H4 (cell line): Measurements from ENCODE around the gene PARM1. TPM values are rescaled to one million over a fixed set of nuclear protein-coding genes. Genes with fewer than 3 reads are reported as not detected.

Experiments
- DNase-seq: peaks from one replicate; pipeline ENCODE4 v3.0.0-alpha.2; 2015; ENCODE audit warnings: low spot score
- total RNA-seq: library from RNA; depleted of rRNA; stranded (reverse); fragments of >200 nt; shearing (Covaris generic); gene quantifications from 2 replicates; pipeline ENCODE4 v1.2.3, GENCODE V29; 2014; rRNA removed

The PARM1 gene
- 3.4 and 4.3 TPM in 2 replicates for total RNA-seq

DNA sequence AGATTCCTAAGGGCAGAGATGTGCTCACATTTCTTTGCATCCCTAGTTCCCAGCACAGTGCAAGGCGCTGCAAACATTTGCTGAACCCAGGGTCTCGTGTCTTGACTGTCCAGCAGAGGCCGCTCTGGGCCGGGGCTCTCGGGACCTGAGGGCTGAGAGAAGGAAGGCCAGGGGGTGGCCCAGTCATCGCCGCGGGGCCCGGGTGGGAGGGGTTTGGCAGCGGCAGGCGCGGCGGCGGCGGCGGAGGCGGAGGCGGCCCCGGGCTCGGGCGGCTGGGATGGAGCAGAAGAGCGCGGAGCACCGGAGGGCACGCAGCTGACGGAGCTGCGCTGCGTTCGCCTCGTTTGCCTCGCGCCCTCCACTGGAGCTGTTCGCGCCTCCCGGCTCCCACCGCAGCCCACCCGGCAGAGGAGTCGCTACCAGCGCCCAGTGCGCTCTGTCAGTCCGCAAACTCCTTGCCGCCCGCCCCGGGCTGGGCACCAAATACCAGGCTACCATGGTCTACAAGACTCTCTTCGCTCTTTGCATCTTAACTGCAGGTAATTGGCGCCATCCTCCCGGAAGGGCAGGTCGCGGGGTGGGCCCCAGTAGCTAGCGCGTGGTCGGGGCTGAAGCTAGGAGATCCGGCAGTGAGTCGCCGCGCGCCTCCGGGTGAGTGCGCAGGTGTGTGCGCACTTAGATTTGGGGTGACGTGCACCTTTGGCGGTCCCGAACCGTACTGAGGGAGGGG lies at the start of gene PARM1:
TSS of gene PARM1 (plus strand) at position 285 of the 730 bp plus-strand sequence. CDS start at position 497, 212 bp downstream.
- DNase-seq = peak; percentile 64

GRCh38 chr4:74884266-74884665 lies 48.6 kb upstream of the PARM1 start:
- no peak for DNase-seq

GRCh38 chr4:74886484-74886883 lies 46.4 kb upstream of the PARM1 start:
- DNase-seq = peak; percentile 15

DNA sequence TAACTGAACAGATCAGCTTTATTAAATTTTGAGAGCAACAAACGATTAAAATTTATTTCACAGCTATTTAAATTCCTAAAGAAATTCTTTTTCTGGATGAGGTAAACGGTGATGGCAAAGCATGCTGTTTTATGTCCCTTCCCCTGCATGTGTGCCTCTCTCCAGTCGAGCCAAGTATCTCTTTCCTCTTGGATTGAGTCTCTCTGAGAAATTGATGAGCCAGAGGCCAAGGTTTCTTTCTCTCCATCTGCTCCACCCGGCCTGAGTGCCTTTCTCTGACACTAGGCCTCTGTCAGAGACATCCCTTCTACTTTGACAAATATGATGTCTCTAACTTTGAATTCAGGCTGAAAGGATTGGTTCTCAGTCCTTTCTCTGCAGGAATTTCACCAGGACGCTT lies 42.6 kb upstream of the PARM1 start:
- no peak for DNase-seq

DNA sequence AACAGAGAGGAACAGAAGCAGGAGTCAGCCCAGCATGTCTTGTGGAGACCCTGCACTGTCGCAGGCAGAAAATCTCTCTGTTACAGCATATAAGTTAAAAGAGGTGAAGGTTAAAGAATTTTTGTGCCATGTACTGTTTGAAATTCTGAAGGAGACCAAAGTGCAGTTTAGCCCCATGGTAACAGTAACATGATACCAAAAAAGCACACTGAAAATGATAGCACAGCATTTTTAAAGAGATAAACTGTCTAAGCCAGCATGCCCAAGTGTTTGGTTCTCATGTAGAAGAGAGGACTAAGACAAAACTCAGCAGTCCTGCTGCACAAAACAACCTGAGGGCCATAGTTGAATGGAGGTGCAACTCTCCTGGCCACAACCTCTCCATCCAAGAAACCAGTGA lies 41.9 kb upstream of the PARM1 start:
- DNase-seq = no peak

DNA sequence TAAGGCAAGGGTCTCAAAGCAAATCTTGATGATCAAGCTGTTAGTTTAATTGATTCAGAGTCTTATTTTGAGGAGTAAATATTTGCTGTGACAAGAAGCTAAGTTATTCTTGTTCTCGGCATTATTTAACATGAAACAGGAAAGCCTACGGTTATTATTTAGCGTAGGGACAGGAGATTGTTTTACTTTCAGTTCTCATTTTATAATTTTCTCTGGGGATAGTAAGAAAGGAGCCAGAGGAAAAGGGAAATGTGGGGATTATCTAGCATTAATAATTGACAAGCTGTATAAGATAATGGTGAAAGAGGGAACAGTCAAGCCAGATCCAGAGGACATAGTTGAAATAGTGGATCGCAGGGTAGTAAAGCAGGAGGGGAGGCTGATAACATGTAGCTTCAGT lies 39.7 kb upstream of the PARM1 start:
- DNase-seq = no peak

DNA sequence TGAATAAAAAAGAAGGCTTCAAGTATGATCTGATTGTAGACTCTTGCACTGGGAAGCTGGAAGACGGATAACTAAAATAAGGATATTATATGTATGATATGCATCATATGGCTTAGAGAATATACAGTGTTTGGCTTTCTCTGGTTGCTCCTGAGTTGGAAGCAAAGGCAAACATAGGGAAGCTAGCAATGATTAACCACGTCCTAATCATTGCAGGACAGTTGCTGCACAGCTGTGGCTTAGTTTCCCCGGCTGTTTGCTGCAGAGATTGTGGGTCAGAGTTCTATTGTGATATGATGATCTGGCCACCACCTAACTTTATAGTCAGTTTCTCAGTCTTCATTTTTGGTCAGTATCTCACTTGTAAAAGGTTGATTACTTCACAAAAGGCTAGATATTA lies 36.3 kb upstream of the PARM1 start:
- DNase-seq = no peak

GRCh38 chr4:74897386-74897785 lies 35.5 kb upstream of the PARM1 start:
- no peak for DNase-seq

- no peak for DNase-seq
Observed at GRCh38 chr4:74900862-74901261, 32.1 kb upstream of the PARM1 start.

GRCh38 chr4:74904509-74905065 lies 28.3 kb upstream of the PARM1 start:
- DNase-seq = no peak

GRCh38 chr4:74906771-74907170 lies 26.1 kb upstream of the PARM1 start:
- no peak for DNase-seq

DNA sequence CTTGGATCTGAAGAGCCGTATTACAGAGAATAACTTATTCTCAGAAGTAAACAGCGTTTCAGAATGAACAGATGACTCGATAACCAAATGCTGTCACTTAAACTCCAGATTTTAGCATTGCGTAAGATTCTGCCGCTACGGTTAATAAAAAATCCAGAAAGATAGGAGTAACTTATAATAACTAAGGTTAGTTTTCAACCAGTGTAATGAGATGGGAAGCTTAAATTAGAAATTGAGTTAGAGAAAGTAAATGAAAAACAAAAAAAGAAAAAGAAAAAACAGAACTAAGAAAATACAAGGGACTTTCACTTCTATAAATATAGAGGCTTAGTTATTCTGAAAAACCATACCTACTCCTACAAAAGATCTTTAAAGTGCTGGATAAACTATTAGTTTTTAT lies 13.1 kb upstream of the PARM1 start:
- DNase-seq = no peak

GRCh38 chr4:74920704-74921103 lies 12.2 kb upstream of the PARM1 start:
- no peak for DNase-seq

- no peak for DNase-seq
Observed at GRCh38 chr4:74921490-74921889, 11.4 kb upstream of the PARM1 start.

DNA sequence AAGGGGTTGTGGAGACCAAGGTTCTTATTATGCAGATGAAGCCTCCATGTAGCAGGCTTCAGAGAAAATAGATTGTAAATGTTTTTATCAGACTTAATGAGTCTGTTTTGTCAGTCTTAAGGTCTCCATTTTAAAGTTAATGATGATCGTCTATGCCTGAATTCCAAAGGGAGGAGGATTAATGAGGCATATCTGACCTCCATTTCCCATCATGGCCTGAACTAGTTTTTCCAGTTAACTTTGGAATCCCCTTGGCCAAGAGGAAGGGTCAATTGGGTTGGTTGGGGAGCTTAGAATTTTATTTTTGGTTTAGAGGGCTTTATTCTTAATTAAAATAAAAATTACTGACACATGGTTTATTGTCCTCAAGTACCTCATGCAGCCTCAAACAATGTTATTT lies 6.9 kb upstream of the PARM1 start:
- no peak for DNase-seq

GRCh38 chr4:74930162-74930561 lies 2.8 kb upstream of the PARM1 start:
- DNase-seq = no peak

GRCh38 chr4:74931376-74931775 lies 1.5 kb upstream of the PARM1 start:
- no peak for DNase-seq

- DNase-seq = no peak
Observed at GRCh38 chr4:74932010-74932409, 906 bp upstream of the PARM1 start.

GRCh38 chr4:74933562-74934015 lies 673 bp downstream of the PARM1 start:
- no peak for DNase-seq

DNA sequence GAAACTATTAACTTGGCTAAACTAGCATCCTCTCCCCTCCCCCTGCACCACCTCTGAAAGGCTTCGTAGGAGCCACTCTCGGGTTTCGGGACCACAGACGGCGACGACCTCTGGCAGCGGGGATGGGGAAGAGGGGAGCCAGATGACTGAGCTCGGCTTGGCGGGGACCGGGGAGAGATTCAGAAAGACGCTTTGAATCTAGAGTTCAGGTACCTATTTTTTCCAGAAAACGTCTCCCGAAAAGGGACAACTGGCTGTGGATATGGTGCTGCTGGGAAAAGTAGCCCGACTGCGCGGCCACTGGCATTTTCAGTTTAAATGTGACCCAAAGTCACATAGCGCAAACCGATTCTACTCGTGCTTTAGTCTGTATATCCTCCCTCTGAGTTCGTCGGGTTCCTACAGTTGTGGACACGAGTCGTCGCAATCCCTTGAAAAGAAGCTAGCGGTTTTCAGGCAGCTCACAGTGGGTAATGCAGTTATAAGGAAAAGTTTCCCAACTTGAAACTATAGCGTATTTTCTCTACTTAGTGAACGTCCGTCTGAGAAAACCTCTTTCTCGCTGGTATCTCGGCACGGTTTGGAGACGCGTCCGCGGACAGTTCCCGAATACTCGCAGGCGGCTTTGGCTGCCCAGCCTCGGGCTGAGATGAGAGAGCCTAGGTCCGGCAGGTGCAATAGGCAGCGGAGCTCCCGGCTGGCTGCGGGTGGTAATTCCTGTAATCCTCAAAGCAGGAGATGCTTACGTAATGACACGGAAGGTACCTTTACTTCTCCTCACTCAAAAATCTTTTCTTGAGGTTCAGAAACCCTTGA lies 1.3 kb downstream of the PARM1 start:
- DNase-seq = peak; percentile 19

DNA sequence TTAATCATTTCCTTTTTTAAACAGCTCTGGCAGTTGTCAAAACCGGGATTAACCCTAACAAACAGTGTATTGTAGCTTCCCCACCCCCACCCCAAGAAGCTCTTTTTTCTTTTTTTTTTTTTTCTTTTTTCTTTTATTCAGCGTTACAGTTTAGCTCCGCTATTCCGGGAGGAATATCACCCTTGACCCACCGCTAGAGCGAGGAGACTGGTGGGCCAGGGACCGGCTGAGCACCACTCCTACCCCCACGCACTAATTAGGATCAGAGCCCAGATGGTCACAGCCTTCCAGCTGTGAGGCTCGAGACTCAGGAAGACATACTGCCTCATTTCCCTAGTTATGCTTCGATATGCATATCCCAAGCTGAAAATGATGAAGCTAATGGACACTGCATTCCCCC lies 2.0 kb downstream of the PARM1 start:
- no peak for DNase-seq

DNA sequence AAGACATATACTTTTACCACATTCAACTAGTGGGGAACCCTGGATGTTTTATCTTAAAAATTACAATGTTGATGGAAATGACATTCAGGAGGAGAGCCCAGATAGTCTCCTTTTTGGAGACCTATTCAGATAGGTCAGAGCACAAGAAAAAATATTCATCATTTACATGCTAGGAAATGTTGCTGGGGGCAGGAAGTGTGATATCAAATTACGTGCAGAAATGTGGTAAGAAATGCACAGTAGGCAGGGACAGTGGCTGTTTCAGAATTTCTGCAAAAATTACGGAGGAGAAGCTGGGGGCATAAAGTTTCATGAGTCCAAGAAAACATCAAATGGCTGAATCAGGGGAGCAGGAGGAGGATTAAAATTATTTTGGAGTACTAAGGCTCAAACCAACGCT lies 8.2 kb downstream of the PARM1 start:
- no peak for DNase-seq
